GM06990 (cell line): ENCODE measurements around the gene REEP1.
A peak's percentile ranks its signal among the peaks of the same experiment; 100 is the strongest.

Experiments used
- DNase-seq: peaks from one replicate; pipeline ENCODE4 v3.0.0-alpha.2; 2011; ENCODE audit not compliant: insufficient read length; ENCODE audit errors: extremely low read depth
- H3K27me3 ChIP-seq: replicated peaks from 2 replicates; pipeline ENCODE4 v1.6.0; 2011; ENCODE audit warnings: low read length; ENCODE audit not compliant: control insufficient read depth, insufficient read depth
- H3K36me3 ChIP-seq: 2 replicates; pipeline ENCODE4 v1.5.1; 2011; ENCODE audit warnings: low read length; ENCODE audit not compliant: control insufficient read depth, insufficient read depth
- H3K4me3 ChIP-seq: replicated peaks from 2 replicates; pipeline ENCODE4 v1.5.1; 2011; ENCODE audit warnings: low read depth, mild to moderate bottlenecking, control low read depth, low read length
- TF ChIP-seq, protein P1 (sequence below): IDR thresholded peaks from 2 replicates; pipeline ENCODE4 v1.5.1; 2011; ENCODE audit warnings: low read length, control low read depth, mild to moderate bottlenecking, inconsistent platforms; ENCODE audit not compliant: insufficient read depth, poor library complexity, severe bottlenecking

REEP1 gene, protein sequence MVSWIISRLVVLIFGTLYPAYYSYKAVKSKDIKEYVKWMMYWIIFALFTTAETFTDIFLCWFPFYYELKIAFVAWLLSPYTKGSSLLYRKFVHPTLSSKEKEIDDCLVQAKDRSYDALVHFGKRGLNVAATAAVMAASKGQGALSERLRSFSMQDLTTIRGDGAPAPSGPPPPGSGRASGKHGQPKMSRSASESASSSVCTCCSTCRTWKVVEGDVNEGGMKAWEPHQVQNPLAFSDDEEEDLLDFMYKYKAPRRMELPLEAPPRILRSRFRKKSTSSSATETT

DNA sequence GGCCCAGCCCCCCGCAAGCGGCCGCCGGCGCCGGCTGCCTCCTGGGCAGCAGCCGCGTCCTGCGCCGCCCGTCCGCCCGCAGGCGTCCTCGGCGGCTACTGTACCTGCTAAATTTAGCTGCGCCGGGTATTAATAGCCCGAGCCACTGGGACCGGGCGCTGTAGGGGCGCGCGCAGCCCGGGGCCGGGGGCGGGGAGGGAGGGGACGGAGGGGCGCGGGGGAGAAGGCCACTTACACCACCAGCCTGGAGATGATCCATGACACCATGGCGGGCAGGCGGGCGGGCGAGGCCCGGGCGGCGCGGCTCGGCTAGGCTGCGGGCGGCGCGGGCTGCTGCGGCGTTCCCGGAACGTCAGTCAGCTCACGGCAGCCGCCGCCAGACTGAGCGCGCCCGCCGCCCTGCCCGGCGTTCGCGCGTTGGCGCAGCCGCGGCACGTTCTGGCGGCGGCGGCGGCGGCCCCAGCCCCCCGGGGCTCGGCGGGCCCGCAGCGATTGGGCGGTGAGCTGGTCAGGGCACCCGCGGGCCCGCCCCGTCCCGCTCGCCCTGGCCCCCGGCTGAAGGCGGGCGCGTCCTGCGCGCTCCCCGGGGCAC is at the start of gene REEP1:
TSS of gene REEP1 (minus strand) at position 383 of the 592 bp plus-strand sequence. CDS start at position 267, 116 bp downstream.
- H3K27me3 ChIP-seq = no peaks in the 10 kb centered on the region; the same call in none of the 2 replicates
- H3K36me3 ChIP-seq = no peaks in the 10 kb centered on the region
- H3K4me3 ChIP-seq = peak within 1 kb of the TSS; percentile 35
- peak; percentile 15 for DNase-seq
- TF ChIP-seq, protein P1, sequence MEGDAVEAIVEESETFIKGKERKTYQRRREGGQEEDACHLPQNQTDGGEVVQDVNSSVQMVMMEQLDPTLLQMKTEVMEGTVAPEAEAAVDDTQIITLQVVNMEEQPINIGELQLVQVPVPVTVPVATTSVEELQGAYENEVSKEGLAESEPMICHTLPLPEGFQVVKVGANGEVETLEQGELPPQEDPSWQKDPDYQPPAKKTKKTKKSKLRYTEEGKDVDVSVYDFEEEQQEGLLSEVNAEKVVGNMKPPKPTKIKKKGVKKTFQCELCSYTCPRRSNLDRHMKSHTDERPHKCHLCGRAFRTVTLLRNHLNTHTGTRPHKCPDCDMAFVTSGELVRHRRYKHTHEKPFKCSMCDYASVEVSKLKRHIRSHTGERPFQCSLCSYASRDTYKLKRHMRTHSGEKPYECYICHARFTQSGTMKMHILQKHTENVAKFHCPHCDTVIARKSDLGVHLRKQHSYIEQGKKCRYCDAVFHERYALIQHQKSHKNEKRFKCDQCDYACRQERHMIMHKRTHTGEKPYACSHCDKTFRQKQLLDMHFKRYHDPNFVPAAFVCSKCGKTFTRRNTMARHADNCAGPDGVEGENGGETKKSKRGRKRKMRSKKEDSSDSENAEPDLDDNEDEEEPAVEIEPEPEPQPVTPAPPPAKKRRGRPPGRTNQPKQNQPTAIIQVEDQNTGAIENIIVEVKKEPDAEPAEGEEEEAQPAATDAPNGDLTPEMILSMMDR = no peak

DNA sequence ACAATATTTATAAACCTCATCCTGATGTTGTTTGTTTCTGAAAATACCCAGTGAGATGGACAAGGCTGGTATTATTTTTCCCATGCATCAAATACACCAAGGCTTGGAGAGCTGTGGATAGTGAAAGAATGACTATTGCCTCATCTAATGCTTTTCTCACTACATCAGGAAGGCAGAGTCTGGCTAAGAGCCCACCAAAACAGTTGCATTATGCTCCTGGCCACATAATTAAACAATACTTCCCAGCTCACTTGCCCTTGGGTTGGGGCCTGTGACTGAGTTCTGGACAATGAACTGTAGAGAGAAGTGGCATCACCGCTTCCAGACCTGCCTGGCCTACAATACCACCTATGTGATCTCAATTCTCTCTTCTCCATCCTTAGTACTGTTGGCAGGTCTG is 46.4 kb upstream of the REEP1 start:
- H3K36me3 ChIP-seq = no peaks in the 10 kb centered on the region
- H3K4me3 ChIP-seq = no peak overlapping the region
- DNase-seq = no peak
- H3K27me3 ChIP-seq = no peaks in the 10 kb centered on the region
- TF ChIP-seq, protein P1 = no peak

DNA sequence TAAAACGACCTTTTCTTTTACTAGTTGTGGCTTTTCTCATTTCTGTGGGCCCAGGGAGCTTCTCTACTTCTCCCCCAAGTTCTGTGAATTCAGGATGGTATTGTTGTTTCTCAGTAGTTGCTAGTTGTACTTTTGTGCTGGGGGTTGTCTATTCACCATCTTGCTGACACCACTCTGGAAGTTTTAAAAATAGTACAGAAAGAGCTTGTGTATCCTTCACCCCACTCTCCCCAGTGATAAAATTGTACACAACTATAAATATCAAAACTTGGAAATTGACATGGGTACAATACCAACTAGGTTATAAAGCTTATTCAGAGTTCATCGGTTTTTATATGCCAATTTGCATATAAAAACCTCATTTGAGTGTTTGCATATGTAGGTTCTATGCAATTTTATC is 45.3 kb upstream of the REEP1 start:
- TF ChIP-seq, protein P1 = no peak
- no peaks in the 10 kb centered on the region for H3K27me3 ChIP-seq
- H3K4me3 ChIP-seq = no peak overlapping the region
- H3K36me3 ChIP-seq = no peaks in the 10 kb centered on the region
- no peak for DNase-seq

DNA sequence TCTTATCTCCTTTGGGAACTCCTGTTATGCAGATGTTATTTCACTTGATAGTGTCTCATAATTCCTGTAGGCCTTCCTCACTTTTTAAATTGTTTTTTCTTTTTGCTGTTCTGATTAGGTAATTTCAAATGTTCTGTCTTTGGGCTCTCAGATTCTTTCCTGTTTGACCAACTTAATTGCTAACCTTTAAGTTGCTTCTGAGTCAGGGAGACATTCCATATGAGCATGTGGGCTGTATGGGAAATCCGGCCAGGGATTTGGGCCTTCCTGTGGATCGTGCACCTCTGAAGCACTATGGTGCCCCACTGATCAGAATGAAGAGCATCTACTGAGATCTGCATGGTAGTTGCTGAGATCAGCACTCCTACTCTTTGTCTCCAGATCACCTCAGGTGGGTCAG is 44.7 kb upstream of the REEP1 start:
- no peaks in the 10 kb centered on the region for H3K27me3 ChIP-seq
- H3K4me3 ChIP-seq = no peak overlapping the region
- no peak for DNase-seq
- H3K36me3 ChIP-seq = no peaks in the 10 kb centered on the region
- TF ChIP-seq, protein P1 = no peak

DNA sequence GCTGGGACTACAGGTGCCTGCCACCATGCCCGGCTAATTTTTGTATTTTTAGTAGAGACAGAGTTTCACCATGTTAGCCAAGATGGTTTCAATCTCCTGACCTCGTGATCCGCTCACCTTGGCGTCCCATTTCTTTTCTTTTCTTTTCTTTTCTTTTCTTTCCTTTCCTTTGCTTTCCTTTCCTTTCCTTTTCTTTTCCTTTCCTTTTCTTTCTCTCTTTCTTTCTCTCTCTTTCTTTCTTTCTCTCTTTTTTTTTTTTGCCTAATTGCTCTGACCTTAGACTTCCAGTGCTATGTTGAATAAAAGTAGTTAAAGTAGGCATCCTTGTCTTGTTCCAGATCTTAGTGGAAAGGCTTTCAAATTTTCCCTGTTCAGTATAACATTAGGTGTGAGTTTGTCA is 41.0 kb upstream of the REEP1 start:
- TF ChIP-seq, protein P1 = no peak
- Histone ChIP-seq H3K4me3 (no peak overlapping the region), H3K27me3 (no peaks in the 10 kb centered on the region), H3K36me3 (no peaks in the 10 kb centered on the region)
- DNase-seq = no peak
